GM12878 (cell line): Measurements from ENCODE around the gene PCGF6. TPM values are rescaled to one million over a fixed set of nuclear protein-coding genes. Genes with fewer than 3 reads are reported as not detected.
A peak's percentile ranks its signal among the peaks of the same experiment; 100 is the strongest.

ENCODE experiments used
- ATAC-seq: fragments of 200-7000 bp; cut with Tn5 transposase; 3 replicates; pipeline ENCODE4 v1.9.1; 2020; ENCODE audit warnings: mild to moderate bottlenecking, moderate library complexity
- BruUV-seq: library from RNA; stranded (reverse); fragments of 400-500 nt; replicated peaks from 2 replicates; lab custom pipeline; 2021; lab: Mats Ljungman, UMichigan
- CTCF ChIA-PET: fragments of 300-600 bp; sonication (Branson Sonifier 250); formaldehyde crosslinking; extraction: SDS; loops from one replicate; lab custom pipeline; 2021; ENCODE audit warnings: inconsistent platforms; lab: Yijun Ruan, JAX
- POLR2A ChIA-PET: fragments of 350-600 bp; formaldehyde crosslinking; extraction: SDS; loops from one replicate; lab custom pipeline; 2021; ENCODE audit warnings: inconsistent platforms; lab: Charles Lee
- RAD21 ChIA-PET: fragments of 300-600 bp; sonication (Branson Sonifier 250); formaldehyde crosslinking; loops from one replicate; lab custom pipeline; 2023; ENCODE audit warnings: antibody characterized with exemption; ENCODE audit not compliant: unreplicated experiment; lab: Charles Lee
- SMC1A ChIA-PET: fragments of 300-600 bp; sonication (Branson Sonifier 250); formaldehyde crosslinking; loops from one replicate; lab custom pipeline; 2023; ENCODE audit not compliant: unreplicated experiment, uncharacterized antibody; lab: Charles Lee
- DNase-seq: peaks from one replicate; pipeline ENCODE4 v3.0.0-alpha.2; 2011; ENCODE audit warnings: low read depth, low spot score
- FAIRE-seq: peaks from 3 replicates; lab custom pipeline; 2011; peaks lifted over from hg19 to GRCh38; lab: Jason Lieb, UNC
- H2AFZ ChIP-seq: 2 replicates; pipeline ENCODE4 v1.6.0; 2011; ENCODE audit warnings: low read depth, low read length, control low read depth; ENCODE audit not compliant: control insufficient read depth
- H3K27ac ChIP-seq: 2 replicates; pipeline ENCODE4 v1.5.1; 2011; ENCODE audit warnings: control low read depth; ENCODE audit not compliant: control insufficient read depth, insufficient read depth
- H3K27me3 ChIP-seq, 2 experiments: replicated peaks in 1 of 2; 2 replicates each; pipeline versions ENCODE4 v1.6.0 to v1.6.1; 2011; ENCODE audit warnings: low read length in 1 of 2; ENCODE audit not compliant: control insufficient read depth in 2 of 2, insufficient read depth in 2 of 2
- H3K36me3 ChIP-seq, 2 experiments: 2 replicates each; pipeline ENCODE4 v1.5.1; 2011; ENCODE audit warnings: low read length in 1 of 2; ENCODE audit not compliant: control insufficient read depth in 2 of 2, insufficient read depth in 2 of 2
- H3K4me1 ChIP-seq: 2 replicates; pipeline ENCODE4 v1.6.1; 2011; ENCODE audit warnings: mild to moderate bottlenecking, low read length, moderate library complexity, mixed read lengths; ENCODE audit not compliant: control insufficient read depth, insufficient read depth
- H3K4me2 ChIP-seq: 2 replicates; pipeline ENCODE4 v1.6.0; 2011; ENCODE audit warnings: control low read depth; ENCODE audit not compliant: control insufficient read depth, insufficient read depth
- H3K4me3 ChIP-seq: fragments of 200-600 bp; sonication (generic); 2 replicates; pipeline ENCODE4 v1.5.1; 2016
- H3K79me2 ChIP-seq: 2 replicates; pipeline ENCODE4 v1.6.0; 2011; ENCODE audit warnings: low read length; ENCODE audit not compliant: control insufficient read depth, insufficient read depth
- H3K9ac ChIP-seq: 2 replicates; pipeline ENCODE4 v1.8.0; 2011; ENCODE audit warnings: low read length, control low read depth, mixed read lengths; ENCODE audit not compliant: control insufficient read depth, insufficient read depth
- H3K9me3 ChIP-seq: replicated peaks from 3 replicates; pipeline ENCODE4 v1.5.1; 2011; ENCODE audit warnings: mild to moderate bottlenecking, low read length; ENCODE audit not compliant: control insufficient read depth, insufficient read depth
- H4K20me1 ChIP-seq: 2 replicates; pipeline ENCODE4 v1.6.0; 2011; ENCODE audit not compliant: control insufficient read depth, insufficient read depth
- CEBPB ChIP-seq, 2 experiments: fragments of 150-350 bp in 1 of 2; IDR thresholded peaks; 2 replicates each; pipeline ENCODE4 v1.6.1; 2012 to 2014; ENCODE audit warnings: low read depth in 2 of 2, low read length in 2 of 2, borderline replicate concordance in 1 of 2, inconsistent platforms in 1 of 2
- FOXK2 ChIP-seq: fragments of 450-650 bp; IDR thresholded peaks from 2 replicates; pipeline ENCODE4 v1.6.1; 2017; ENCODE audit warnings: mild to moderate bottlenecking, moderate library complexity
- HDAC2 ChIP-seq: fragments of 200-600 bp; sonication (generic); IDR thresholded peaks from 2 replicates; pipeline ENCODE4 v1.6.1; 2017
- MYB ChIP-seq: fragments of 150-350 bp; IDR thresholded peaks from 2 replicates; pipeline ENCODE4 v1.6.1; 2014; ENCODE audit warnings: mild to moderate bottlenecking, low read depth, low read length, borderline replicate concordance
- NFIC ChIP-seq: IDR thresholded peaks from 2 replicates; pipeline ENCODE4 v1.6.1; 2012; ENCODE audit warnings: low read depth, mild to moderate bottlenecking, inconsistent platforms, low read length, moderate library complexity
- RAD51 ChIP-seq: fragments of 450-650 bp; IDR thresholded peaks from 2 replicates; pipeline ENCODE4 v1.6.1; 2016; ENCODE audit warnings: moderate library complexity, mild to moderate bottlenecking, inconsistent platforms
- ZNF217 ChIP-seq: fragments of 450-650 bp; IDR thresholded peaks from 2 replicates; pipeline ENCODE4 v1.6.1; 2017; ENCODE audit warnings: antibody characterized with exemption, mild to moderate bottlenecking
- WGBS: methylation state at CpG from one replicate; pipeline ENCODE4 v1.1.6; 2016; ENCODE audit warnings: low lambda C conversion rate; ENCODE audit not compliant: insufficient replicate concordance, insufficient coverage; ENCODE audit errors: missing lambda C conversion rate; 5-methylcytosine and 5-hydroxymethylcytosine counted together
- in situ Hi-C: fragments of 300-500 bp; cut with MboI; formaldehyde crosslinking; loops from 9 replicates; pipeline ENCODE4 v1.14.3; 2018; ENCODE audit warnings: mixed read lengths
- intact Hi-C: fragments of 100-400 bp; cut with micrococcal nuclease; formaldehyde crosslinking; loops from one replicate; pipeline ENCODE4 v1.14.2; 2022; ENCODE audit not compliant: unreplicated experiment
- polyA plus RNA-seq, 11 experiments: library from polyadenylated mRNA; depleted of rRNA in 4 of 11; unstranded in 6 of 11; stranded (reverse) in 5 of 11; fragments of >200 nt; fragmentation: Nextera tagmentation in 4 of 11; fragmentation: Illumina TruSeq in 1 of 11; extraction: Ambion mirVana in 4 of 11; extraction: Trizol in 1 of 11; gene quantifications; 1 replicate in 1 of 11; 2 replicates in 10 of 11; pipeline versions ENCODE4 v1.2.1 to v1.2.3, GENCODE V29; 2011 to 2016; ENCODE audit warnings: inconsistent platforms in 2 of 11, missing spikeins in 2 of 11, low read depth in 1 of 11
- total RNA-seq, 4 experiments: library from RNA; depleted of rRNA in 3 of 4; stranded (reverse); fragments of >200 nt in 3 of 4; fragmentation: Illumina TruSeq in 1 of 4; extraction: Trizol in 1 of 4; gene quantifications; 2 replicates each; pipeline versions ENCODE4 v1.2.1 to v1.2.3, GENCODE V29; 2013 to 2021

The PCGF6 gene
- total and polyA plus RNA-seq, 10 of the 15 experiments (the other 5 are each of a cell fraction or from before 2014, with no cell fraction given), result 6.5 to 19.1 (median 12.7) TPM

GRCh38 chr10:103396067-103396788 is 45.3 kb upstream of the PCGF6 start, which contains the start of the genes ATP5MK and PDCD11 (continued):
- no peak for TF ChIP-seq HDAC2
- TF ChIP-seq ZNF217, result no peak
- TF ChIP-seq NFIC, result no peak
- TF ChIP-seq, all 136 proteins: peak for 69

- Histone ChIP-seq H3K79me2 (peaks cover 65% of the 10 kb centered on the region), H2AFZ (peak overlapping the region; percentile 25; the same call in 1 of the 2 replicates), H3K27ac (peak overlapping the region; percentile 88), H3K9me3 (no peaks in the 10 kb centered on the region), H3K36me3 (peaks cover 0 to 3% of the 10 kb centered on the region in 2 experiments; a peak in 2 of 4 replicates), H3K9ac (peak overlapping the region; percentile 98), H3K27me3 (no peaks in the 10 kb centered on the region), H3K4me2 (peak overlapping the region; percentile 87), H3K4me1 (peaks cover 4% of the 10 kb centered on the region; the same call in 1 of the 2 replicates), H4K20me1 (no peaks in the 10 kb centered on the region), H3K4me3 (peak overlapping the region; percentile 89)
- TF ChIP-seq CEBPB (IDR thresholded peaks at IDR 0.05; ENCODE audit: borderline replicate concordance in 1 of 2, low read depth in 2 of 2, low read length in 2 of 2) (no peak), RAD51 (no peak), MYB (no peak), FOXK2 (no peak)
- no TSS peak for BruUV-seq
- 0% methylated on average over 11 of the region's 11 CpGs for WGBS
- peak; percentile 7 for ATAC-seq
- ChIA-PET CTCF (interaction anchor here (0.8 to 2.9 kb wide), 6 partner anchors 21 to 93 kb away, joined by 3 to 11 read pairs (median 4); partner anchors contain the start of gene TAF5), RAD21 (interaction anchor here (0.6 to 2.1 kb wide), 6 partner anchors 43 to 93 kb away, joined by 3 to 6 read pairs (median 4); no protein-coding TSS in a partner anchor), SMC1A (interaction anchor here (0.6 to 5.0 kb wide), 8 partner anchors 20 to 350 kb away, joined by 3 to 23 read pairs (median 4); partner anchors contain the start of gene TAF5), POLR2A (interaction anchor here (0.6 to 1.6 kb wide), 5 partner anchors 28 to 301 kb away, joined by 3 to 17 read pairs (median 4); partner anchors contain the start of genes CALHM2, NT5C2 and TAF5)
- FAIRE-seq, result no peak
- in situ Hi-C loops, result no loop called here
- no peak for DNase-seq
- intact Hi-C loops, result loop anchor here (1.0 to 5.0 kb wide), 2 partner anchors 27 to 43 kb away; partner anchors contain the start of gene PCGF6
Observed at GRCh38 chr10:103395754-103396066, 44.8 kb upstream of the PCGF6 start.
